ENCODE measurements around the gene EIF1AX. TPM values are rescaled to one million over a fixed set of nuclear protein-coding genes. Genes with fewer than 3 reads are reported as not detected.
"Not testable (repeated sequence)": the region's sequence is repeated elsewhere in the genome, so short reads cannot be mapped to it uniquely, and the experiment has no call there.

EIF1AX gene, protein sequence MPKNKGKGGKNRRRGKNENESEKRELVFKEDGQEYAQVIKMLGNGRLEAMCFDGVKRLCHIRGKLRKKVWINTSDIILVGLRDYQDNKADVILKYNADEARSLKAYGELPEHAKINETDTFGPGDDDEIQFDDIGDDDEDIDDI
- 40.3 and 49.6 TPM in 2 replicates for total RNA-seq (2014; rRNA removed; shearing (Covaris generic); ENCODE audit: low replicate concordance)

DNA sequence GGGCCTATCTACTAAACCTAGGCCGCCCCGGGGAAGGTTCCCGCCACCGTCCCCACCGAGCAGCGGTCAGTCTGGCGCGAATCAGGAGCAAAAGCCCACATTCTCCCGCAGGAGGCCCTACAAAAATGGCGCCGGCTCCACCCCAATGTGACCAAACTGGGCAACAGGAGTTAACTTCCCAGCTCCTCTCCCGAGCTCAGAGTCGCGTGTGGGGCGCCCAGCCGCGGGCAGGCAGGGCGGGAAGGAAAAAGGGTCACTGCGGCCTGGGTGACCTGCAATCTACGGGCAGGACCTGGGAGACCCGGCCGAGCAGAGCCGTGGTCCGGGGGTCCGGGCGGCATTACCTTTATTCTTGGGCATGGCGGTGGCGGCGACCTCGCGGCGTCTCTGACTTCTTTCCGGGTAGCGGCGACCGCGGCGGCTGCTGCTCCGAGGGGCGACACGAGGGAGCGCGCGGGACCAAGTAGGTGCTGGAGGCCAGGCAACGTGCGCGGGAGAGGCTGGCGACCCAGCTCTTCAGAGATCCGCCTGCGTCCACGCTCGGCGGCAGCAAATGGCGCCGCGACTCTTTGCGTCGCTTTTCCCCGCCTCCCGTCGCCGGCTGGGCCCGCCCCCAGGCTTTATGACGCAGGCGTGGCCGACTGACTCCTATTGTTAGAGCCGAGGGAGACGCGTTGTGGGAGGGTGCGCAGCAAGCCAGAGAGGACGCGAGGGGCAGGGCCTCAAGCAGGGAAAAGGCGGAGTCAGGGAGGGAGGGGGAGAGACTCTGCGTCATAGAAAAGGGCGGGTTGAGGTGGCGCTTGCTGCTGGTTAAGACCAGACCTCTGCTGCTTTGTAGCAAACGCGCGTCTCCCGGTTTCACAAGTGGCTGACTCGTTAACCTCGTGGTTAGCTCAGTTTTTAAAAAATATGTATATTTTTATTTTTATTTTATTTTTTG is at the start of gene EIF1AX:
TSS of gene EIF1AX (minus strand) at position 558 of the 940 bp plus-strand sequence. CDS start at position 360, 198 bp downstream.
- peak; percentile 98 for DNase-seq (ENCODE audit: low read depth)
- in situ Hi-C loops (cut with HindIII; ENCODE audit: low pct_unique_long_range_greater_than_20kb, low sequenced_read_pairs) = no loop called here

DNA sequence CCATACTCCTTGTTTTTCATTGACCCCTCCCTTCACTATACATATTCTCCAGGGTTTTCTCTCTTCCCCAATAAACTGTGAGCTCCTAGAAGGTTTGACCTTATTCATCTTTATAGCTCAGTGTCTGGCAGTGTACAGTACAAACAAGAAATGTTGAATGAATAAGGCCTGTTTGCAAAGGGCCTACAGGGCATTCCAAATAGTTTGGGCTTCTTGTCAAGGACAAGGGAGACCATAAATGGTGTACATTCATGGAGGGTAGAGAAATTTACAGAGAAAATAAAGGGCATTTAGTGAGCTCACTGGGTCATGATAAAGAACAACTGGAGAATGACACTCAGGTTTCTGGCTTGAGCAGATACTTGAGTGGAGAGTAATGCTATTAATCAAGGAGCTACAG is 47.5 kb upstream of the EIF1AX start:
- in situ Hi-C loops (cut with HindIII; ENCODE audit: low pct_unique_long_range_greater_than_20kb, low sequenced_read_pairs) = no loop called here
- DNase-seq (ENCODE audit: low read depth) = no peak

DNA sequence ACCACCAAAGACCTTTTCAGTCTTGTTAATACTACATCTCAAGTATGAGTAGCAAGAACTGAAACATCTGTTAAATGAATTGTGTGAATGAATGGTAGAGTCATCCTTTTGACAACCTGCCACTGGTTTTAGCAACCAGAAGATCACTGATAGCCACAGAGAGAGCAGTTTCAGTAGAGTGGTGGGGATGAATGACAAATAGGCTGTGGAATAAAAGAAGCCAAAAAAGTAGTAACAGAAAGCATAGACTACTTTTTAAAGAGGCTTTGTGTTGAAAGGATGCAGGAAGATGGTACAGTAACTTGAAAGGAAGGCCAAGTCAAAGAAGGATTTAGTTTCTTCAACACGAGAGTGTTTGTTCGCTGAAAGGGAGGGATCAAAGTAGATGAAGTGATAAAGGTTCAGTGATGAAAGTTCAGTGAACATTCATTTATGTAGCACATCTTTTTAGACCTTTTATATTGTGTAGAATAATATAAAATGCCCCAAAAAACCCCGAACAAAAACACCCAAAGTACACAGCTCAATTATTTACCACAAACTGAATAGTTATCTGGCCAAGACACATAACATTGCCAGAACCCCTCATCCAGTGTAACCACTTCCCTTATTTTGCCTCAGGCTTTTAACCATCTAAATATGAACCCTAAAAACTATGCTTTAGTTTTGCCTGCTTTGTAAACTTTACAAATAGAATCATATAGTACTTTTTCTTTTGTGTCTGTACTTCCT is 40.1 kb upstream of the EIF1AX start:
- DNase-seq (ENCODE audit: low read depth) = no peak
- in situ Hi-C loops (cut with HindIII; ENCODE audit: low pct_unique_long_range_greater_than_20kb, low sequenced_read_pairs) = no loop called here

DNA sequence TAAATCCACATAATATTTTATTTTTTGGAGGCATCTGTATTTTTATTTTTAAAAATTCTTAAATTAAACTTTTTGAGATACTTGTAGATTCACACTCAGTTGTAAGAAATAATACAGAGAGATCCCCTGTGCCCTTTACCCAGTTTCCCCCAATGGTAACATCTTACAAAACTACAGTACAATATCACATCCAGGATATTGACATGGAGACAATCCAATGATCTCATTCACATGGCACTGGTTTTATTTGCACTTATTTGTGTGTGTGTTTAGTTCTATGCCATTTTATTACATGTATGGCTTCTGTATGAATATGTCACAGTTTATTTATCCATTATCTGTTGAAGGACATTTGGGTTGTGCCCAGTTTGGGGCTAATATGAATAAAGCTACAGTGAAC is 35.5 kb upstream of the EIF1AX start:
- in situ Hi-C loops (cut with HindIII; ENCODE audit: low pct_unique_long_range_greater_than_20kb, low sequenced_read_pairs) = no loop called here
- no peak for DNase-seq (ENCODE audit: low read depth)

DNA sequence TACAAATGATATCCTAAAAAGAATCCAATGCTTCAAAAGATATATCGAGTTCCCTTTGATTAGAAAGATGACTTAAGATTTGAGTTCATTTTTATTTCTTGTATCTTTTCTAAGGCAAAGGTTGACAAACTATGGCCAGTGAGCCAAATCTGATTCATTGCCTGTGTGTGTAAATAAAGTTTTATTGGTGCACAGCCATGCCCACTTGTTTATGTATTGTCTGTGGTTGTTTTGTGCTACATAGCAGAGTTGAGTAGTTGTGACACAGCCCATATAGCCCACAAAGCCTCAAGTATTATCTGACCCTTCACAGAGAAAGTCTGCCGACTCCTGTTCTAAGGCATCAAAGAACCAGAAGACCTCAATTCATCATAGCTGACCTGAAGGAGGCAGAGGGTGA is 32.2 kb upstream of the EIF1AX start:
- DNase-seq (ENCODE audit: low read depth) = no peak
- in situ Hi-C loops (cut with HindIII; ENCODE audit: low pct_unique_long_range_greater_than_20kb, low sequenced_read_pairs) = no loop called here

DNA sequence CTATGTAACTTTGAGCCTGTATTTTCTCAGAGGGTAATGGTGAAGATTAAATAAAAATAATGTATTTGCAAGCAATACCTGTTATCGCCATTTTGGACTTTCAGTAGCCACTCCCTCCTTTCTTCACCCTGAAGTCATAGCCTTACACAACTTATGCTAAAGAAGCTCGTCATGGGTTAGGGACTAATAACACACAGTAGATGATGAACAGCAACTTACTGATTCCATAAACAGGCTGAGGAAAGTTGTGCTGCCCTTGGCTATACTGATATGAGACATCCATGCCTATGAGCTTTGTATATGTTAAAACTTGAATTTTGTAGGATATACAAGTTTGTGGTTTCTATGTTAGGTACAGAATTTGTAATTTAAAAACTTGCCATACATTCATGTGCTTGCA is 31.7 kb upstream of the EIF1AX start:
- DNase-seq (ENCODE audit: low read depth) = no peak
- in situ Hi-C loops (cut with HindIII; ENCODE audit: low pct_unique_long_range_greater_than_20kb, low sequenced_read_pairs) = no loop called here

DNA sequence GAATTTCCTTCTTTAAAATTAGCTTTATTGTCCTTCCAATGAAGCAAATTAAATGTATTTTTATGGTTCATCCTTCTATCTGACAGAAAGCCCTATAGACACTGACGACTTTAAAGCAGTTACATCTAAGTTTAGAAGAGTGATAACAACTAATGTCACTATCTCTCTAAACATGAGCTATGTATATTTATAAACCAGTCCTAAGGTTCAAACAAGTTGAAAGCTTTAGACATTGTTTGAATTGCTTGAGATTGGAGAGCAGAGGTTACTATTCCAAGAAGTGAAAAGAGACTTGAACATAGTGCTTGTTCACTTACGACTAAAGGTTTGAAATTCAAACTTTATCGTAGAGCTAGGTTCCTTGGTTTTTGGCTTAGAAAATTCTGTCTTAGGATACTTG is 30.2 kb upstream of the EIF1AX start:
- in situ Hi-C loops (cut with HindIII; ENCODE audit: low pct_unique_long_range_greater_than_20kb, low sequenced_read_pairs) = no loop called here
- no peak for DNase-seq (ENCODE audit: low read depth)

DNA sequence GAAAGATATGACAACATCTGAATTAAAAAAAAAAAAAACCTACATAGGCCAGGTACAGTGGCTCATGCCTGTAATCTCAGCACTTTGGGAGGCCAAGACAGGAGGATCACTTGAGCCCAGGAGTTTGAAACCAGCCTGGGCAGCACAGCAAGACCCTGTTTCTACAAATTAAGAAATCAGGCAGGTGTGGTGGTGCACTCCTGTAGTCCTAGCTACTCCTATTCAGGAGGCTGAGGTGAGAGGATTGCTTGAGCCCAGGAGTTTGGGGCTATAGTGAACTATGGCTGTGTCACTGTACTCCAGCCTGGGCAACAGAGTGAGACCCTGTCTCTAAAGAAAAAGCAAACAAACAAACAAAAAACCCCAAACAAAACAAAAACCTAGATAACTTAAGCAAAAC is 20.9 kb upstream of the EIF1AX start:
- in situ Hi-C loops (cut with HindIII; ENCODE audit: low pct_unique_long_range_greater_than_20kb, low sequenced_read_pairs); DNase-seq (ENCODE audit: low read depth): not testable (repeated sequence)

DNA sequence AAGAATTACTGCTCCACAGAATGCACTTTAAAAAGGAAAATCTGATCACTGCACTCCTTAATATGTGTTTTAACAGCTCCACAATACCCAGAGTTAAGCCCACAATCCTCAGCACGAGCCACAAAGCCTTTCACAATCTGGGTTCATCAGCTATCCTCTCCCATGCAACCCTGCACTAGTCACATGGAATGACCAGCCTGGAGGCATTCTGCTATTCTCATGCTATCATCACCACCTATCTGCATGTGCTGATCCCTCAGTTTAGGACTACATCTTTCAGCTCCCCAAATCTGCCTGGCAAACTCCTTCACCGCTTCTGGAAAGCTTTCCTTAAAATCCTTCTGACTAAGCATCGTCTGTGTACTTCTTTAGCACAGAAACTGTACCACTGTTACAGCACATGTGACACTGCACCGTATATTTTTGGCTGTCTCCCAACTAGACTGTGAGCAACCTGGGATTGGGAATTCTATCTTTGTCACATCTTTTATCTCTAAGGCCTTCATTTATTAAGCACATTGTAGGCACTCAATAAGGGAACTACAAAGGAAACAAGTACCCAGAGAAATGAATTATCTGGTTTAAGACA is 18.3 kb upstream of the EIF1AX start:
- in situ Hi-C loops (cut with HindIII; ENCODE audit: low pct_unique_long_range_greater_than_20kb, low sequenced_read_pairs) = no loop called here
- DNase-seq (ENCODE audit: low read depth) = no peak

DNA sequence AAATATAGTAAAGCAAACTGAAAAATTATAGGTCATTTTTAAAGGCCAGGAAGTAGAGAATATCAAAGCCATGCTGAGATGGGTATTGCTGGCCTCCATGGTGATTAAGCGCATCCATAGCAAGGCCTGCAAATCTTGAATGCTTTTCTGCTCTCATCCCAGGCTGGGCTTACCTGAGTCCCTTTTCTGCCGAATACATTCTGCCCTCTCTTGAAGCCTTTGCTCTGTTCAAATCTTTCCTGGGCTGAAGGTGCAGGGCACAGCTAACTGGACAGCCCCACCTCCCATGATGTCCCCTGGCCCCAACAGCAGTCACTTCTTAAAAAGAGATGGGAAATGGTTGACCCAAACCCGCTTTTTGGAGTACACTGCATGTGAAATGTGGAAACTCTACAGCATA is 10.1 kb upstream of the EIF1AX start:
- in situ Hi-C loops (cut with HindIII; ENCODE audit: low pct_unique_long_range_greater_than_20kb, low sequenced_read_pairs) = no loop called here
- DNase-seq (ENCODE audit: low read depth) = no peak

DNA sequence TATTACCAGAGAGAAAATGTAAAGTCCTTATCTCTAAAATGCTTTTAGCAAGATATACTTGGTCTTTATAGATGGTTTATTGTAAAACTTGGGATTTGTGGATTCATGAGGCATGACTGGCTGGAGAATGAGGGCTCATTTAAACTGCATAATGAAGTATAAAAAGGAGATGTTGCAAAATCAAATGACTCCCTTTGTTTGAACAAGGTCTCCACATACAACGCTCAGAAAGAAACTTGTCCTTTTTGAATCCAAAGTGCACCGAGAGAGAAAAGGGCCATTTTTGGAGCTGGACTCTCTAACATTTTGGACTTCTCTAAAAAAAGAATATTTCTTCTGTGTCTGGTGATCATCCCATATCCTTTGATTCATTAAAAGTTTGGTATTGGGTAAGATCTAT is 7.7 kb upstream of the EIF1AX start:
- in situ Hi-C loops (cut with HindIII; ENCODE audit: low pct_unique_long_range_greater_than_20kb, low sequenced_read_pairs) = no loop called here
- DNase-seq (ENCODE audit: low read depth) = no peak

DNA sequence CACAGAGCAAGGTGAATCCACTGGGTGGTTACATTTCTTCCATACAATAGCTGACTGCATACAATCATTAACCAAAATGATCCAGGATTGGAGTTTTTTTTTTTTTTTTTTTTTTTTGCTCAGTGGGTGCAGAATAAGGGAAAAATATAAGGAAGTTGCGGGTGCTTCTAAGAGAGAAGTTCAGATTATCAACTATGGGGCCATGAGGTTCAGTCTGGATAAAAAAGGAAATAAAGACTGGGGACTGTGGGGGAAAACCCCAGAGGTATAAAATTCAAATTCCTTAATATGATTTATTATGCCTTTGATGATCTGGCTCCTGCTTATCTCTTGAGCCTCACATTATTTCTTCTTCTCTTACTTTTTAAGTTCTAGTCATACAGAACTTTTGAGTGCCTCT is 5.9 kb upstream of the EIF1AX start:
- in situ Hi-C loops (cut with HindIII; ENCODE audit: low pct_unique_long_range_greater_than_20kb, low sequenced_read_pairs) = no loop called here
- peak; percentile 15 for DNase-seq (ENCODE audit: low read depth)

DNA sequence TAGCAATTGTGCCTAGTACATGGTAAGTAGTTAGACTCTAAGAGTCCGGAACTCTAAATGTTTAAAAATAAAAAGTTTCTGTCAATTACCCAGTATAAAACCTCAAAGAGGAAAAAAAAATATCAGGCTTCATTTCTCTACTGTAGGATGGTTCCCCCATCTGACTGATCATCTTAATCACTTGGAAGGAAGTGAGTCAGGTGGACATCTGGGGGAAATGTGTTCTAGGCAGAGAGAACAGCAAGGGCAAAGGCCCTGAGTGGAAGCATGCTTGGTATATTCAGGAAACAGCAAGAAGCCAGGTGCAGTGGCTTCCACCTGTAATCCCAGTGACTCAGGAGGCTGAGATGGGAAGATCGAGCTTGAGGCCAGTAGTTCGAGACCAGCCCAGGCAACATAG is 2.9 kb upstream of the EIF1AX start:
- DNase-seq (ENCODE audit: low read depth) = no peak
- in situ Hi-C loops (cut with HindIII; ENCODE audit: low pct_unique_long_range_greater_than_20kb, low sequenced_read_pairs) = no loop called here

DNA sequence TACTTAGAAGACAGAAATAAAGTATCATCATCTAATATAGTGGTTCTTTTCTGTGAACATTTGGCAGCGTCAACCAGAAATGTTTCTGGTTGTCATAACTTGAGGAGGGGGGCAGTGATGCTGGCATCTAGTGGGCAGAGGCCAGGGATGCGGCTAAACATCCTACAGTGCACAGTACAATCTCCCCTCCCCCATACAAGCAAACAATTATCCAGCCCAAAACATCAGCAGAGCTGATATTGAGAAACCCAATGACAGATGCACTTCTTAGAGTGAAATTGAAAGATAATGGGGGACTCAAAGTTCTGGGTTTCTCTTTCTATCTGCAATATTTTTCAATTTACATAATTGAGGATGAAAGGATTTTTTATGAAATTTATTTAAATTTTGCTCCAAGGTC is 1.9 kb upstream of the EIF1AX start:
- DNase-seq (ENCODE audit: low read depth) = no peak
- in situ Hi-C loops (cut with HindIII; ENCODE audit: low pct_unique_long_range_greater_than_20kb, low sequenced_read_pairs) = no loop called here

DNA sequence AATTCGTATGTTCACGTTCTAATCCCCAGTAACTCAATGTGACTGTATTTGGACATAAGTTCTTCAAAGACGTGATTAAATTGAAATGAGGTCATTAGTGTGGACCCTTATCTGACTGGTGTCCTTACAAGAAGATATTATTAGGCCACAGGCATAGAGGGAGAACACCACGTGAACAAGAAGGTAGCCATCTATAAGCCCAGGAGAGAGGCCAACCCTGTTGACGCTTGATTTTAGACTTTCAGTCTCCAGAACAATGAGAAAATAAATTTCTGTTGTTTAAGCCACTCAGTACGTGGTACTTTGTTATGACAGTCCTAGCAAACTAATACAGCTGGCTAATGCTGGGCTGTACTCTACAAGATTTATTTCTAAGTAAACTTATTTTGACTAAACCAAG is 1.5 kb upstream of the EIF1AX start:
- in situ Hi-C loops (cut with HindIII; ENCODE audit: low pct_unique_long_range_greater_than_20kb, low sequenced_read_pairs) = no loop called here
- no peak for DNase-seq (ENCODE audit: low read depth)

DNA sequence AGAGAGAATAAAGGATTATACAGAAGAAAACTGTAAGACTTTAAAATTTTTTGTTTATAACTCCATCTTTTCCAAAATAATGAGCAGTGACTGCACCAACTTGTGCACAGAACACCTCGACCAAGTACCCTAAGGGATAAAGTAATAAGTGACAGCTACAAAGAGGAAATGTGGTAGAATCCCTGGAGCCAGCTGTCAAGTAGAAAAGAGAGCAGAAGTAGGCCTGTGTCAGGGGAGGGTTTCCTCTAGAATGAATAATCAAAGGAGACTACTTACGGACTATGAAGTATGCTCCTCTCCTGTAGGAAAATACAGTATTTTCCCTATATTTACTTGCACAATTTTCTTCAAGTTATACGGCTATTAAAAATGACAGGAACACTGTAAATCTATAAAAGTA is 1.2 kb downstream of the EIF1AX start:
- in situ Hi-C loops (cut with HindIII; ENCODE audit: low pct_unique_long_range_greater_than_20kb, low sequenced_read_pairs) = no loop called here
- no peak for DNase-seq (ENCODE audit: low read depth)

DNA sequence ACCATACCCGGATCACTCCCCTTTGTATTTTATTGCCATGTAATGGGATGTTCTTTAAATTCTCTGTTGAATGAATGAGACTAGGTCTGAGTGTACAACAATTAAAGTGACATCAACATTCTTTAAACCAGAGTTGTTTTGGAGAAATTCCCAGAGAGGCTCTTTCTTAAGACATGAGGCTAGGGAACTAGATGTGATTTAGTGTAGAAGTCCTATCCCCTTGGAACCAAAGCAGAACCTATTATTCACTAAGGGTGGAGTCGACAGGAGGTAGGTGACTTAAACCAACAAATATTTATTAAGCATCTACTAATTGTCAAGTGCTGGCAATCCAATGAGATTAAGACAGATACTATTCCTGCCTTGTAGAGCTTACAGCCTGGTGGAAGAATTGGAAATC is 1.7 kb downstream of the EIF1AX start:
- in situ Hi-C loops (cut with HindIII; ENCODE audit: low pct_unique_long_range_greater_than_20kb, low sequenced_read_pairs) = no loop called here
- DNase-seq (ENCODE audit: low read depth) = no peak

DNA sequence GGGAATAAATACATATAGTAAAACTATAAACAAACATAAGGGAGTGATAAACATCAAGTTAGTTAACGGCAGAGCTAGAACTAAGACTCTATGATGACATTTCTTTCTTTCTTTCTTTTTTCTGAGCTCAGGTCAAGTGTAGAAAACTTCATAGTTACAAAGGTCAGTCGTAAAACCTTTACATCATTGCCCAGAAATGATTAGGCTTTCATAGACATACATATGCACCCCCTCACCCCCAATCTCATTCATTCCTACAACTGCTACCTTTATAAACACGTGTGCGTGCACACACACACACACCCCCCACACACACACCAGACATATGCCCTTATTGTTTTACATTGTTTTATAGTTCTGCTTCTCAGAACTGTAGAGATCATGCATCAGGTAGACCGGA is 5.7 kb downstream of the EIF1AX start:
- in situ Hi-C loops (cut with HindIII; ENCODE audit: low pct_unique_long_range_greater_than_20kb, low sequenced_read_pairs) = no loop called here
- DNase-seq (ENCODE audit: low read depth) = no peak

DNA sequence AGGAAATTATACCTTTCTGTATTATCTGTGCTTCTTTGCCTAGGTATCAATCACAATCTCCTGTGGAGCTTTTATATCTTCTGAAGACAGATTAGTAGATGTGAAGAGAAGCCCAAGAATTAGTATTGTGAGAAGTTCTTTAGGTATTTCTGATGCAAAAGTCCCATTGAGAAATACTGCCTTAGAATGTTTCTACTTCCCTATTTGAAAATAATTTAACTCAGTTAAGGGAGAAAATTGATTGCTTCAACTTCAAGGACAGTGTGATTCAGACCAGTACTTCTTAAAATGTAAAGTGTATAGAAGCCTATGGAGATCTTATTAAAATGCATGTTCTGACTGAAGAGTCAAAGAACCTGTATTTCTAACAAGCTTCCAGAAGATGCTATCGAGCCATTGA is 9.0 kb downstream of the EIF1AX start:
- no peak for DNase-seq (ENCODE audit: low read depth)
- in situ Hi-C loops (cut with HindIII; ENCODE audit: low pct_unique_long_range_greater_than_20kb, low sequenced_read_pairs) = no loop called here

Data from Caki2 (cell line).